ENCODE data around the gene ZNF423. TPM values are rescaled to one million over a fixed set of nuclear protein-coding genes. Genes with fewer than 3 reads are reported as not detected.

Gene ZNF423
- total RNA-seq, 2 experiments from 2014 or later = not detected

DNA sequence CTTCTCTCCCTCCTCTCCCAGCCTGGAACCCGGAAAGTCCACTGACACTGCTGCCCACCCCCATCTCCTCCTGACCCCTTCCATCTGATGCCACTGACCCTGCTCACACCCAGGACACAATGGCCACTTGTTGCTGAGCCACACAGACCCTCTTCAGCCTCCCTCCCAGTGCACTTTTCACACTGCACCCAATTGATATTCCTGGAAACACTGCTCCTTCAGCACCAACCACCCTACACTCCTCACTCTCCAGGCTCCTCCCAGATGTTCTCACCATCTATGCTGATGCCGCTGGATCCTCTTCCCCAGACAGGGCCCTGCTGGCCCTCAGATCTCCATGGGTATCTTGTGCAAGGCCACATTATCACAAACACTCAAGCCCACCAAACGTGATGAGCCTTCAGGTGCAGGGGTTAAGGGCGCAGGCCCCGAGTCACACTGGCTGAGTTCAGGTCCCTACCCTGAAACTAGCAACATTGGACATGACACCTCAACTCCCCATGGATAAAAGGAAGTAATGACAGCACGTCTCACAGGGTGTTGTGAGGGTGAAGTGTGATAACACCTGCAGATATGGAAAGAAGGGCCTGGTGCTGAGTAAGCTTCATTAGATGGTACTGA, 238.1 kb downstream of the ZNF423 start:
- POLR2A ChIA-PET = no interaction called here
- Mint-ChIP-seq H3K9me3 (ENCODE audit: low read depth) (no peaks in the 10 kb centered on the region), H3K4me3 (no peak overlapping the region), H3K27me3 (no peaks in the 10 kb centered on the region), H3K36me3 (ENCODE audit: low read depth) (no peaks in the 10 kb centered on the region), H3K27ac (no peak overlapping the region), H3K4me1 (no peaks in the 10 kb centered on the region)
- DNase-seq (no peak), ATAC-seq (no peak)
- CTCF ChIA-PET = no interaction called here
- intact Hi-C loops (cut with DNase I, micrococcal nuclease) = no loop called here

DNA sequence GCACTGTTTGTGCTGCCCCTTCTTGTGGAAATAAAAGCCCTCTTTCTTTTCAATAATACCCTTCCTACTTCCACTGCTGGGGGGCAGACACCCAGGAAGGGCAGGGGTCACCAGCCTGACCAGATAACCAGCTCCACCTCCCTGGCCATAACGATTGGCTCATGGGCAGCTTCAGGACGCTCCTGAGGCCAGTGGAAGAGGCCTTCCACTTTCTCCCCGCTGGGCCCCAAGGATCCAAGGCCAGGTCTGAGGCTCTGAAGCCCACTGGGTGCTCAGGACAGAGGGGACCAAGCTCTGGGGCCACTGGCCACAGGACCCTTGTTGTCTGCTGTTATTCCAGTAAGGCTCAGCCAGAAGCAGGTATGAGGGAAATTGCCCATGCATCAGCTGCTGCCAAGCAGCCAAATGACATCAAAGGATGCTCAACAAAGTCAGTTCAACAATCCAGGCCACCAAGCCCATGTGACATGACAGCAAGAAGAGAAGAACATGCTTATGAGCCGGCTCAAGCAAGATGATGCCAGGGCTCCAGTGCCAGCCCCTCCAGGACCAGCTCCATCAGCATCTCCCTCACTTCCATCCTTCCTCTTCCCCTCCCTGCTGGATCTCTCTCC, 238.8 kb downstream of the ZNF423 start:
- H3K4me3 Mint-ChIP-seq = no peak overlapping the region
- DNase-seq (no peak), ATAC-seq (no peak)
- POLR2A ChIA-PET = no interaction called here
- H3K27me3 Mint-ChIP-seq = no peaks in the 10 kb centered on the region
- CTCF ChIA-PET = no interaction called here
- H3K36me3 Mint-ChIP-seq (ENCODE audit: low read depth) = no peaks in the 10 kb centered on the region
- H3K4me1 Mint-ChIP-seq = no peaks in the 10 kb centered on the region
- intact Hi-C loops (cut with DNase I, micrococcal nuclease) = no loop called here
- no peak overlapping the region for H3K27ac Mint-ChIP-seq
- no peaks in the 10 kb centered on the region for H3K9me3 Mint-ChIP-seq (ENCODE audit: low read depth)

DNA sequence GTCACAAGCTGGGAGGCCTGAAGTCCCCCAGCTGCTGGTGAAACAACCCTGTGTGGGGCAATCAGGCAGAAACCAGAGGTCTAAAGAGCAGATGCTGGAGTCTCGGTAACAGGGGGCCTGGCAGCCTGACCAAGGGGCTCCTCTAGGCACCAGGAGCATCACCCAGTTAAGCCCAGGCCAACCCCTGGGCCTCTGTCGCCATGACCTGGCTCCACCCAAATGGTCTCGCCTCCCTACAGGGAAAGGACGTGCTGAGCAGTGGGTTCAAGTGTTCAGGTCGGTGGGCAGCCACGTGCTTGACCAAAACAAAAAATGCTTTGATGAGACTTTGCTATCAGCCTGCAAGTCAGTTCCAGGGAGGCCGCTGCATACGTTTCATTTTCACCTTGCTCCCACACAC, 240.3 kb downstream of the ZNF423 start:
- POLR2A ChIA-PET = no interaction called here
- H3K27me3 Mint-ChIP-seq = no peaks in the 10 kb centered on the region
- H3K4me1 Mint-ChIP-seq = no peaks in the 10 kb centered on the region
- H3K27ac Mint-ChIP-seq = no peak overlapping the region
- H3K4me3 Mint-ChIP-seq = no peak overlapping the region
- no peak for DNase-seq
- no peak for ATAC-seq
- intact Hi-C loops (cut with DNase I, micrococcal nuclease) = no loop called here
- H3K36me3 Mint-ChIP-seq (ENCODE audit: low read depth) = no peaks in the 10 kb centered on the region
- no peaks in the 10 kb centered on the region for H3K9me3 Mint-ChIP-seq (ENCODE audit: low read depth)
- CTCF ChIA-PET = no interaction called here

DNA sequence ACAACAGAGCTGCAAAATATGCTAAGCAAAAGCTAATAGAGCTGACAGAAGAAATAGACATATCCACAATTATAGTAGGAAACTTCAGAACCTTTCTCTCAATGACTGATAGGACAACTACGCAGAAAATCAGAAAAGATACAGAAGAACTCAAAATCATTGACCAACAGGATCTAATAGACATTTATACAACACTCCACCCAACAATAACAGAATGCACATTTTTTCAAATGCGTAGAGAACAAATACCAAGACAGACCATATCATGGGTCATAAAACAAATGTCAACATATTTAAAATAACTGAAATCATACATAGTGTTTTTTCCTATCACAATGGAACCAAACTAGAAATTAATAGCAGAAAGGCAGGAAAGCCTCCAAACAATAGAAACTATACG, 244.9 kb downstream of the ZNF423 start:
- Mint-ChIP-seq H3K9me3 (ENCODE audit: low read depth) (no peaks in the 10 kb centered on the region), H3K36me3 (ENCODE audit: low read depth) (no peaks in the 10 kb centered on the region), H3K27me3 (peaks cover 4% of the 10 kb centered on the region), H3K27ac (no peak overlapping the region), H3K4me1 (no peaks in the 10 kb centered on the region), H3K4me3 (no peak overlapping the region)
- ATAC-seq (no peak), DNase-seq (no peak)
- ChIA-PET CTCF (interaction anchor here (1.0 kb wide), 1 partner anchor 14 kb away, joined by 3 read pairs; no protein-coding TSS in a partner anchor), POLR2A (interaction anchor here (0.6 kb wide), 1 partner anchor 154 kb away, joined by 6 read pairs; no protein-coding TSS in a partner anchor)
- intact Hi-C loops (cut with DNase I, micrococcal nuclease) = no loop called here

DNA sequence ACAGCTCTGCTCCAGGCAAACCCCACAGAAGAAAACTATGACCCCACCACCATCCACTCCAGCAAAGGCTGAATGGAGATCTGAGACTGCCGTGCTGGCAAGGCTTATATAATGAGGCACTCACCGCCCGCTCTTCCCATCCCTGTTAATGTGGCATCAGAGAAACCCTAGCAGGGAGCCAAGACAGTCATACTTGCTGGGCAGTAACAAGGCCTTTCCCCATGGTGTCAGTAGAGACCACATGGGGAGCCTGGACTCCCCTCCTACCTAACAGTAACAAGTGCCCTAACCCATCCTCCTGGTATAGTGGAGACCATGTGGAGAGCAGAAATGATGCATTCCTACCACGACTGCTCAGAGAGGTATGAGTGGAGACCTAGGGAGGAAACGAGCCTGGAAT, 247.1 kb downstream of the ZNF423 start:
- Mint-ChIP-seq H3K4me3 (no peak overlapping the region), H3K27ac (no peak overlapping the region), H3K4me1 (no peaks in the 10 kb centered on the region), H3K27me3 (peaks cover 4% of the 10 kb centered on the region), H3K36me3 (ENCODE audit: low read depth) (no peaks in the 10 kb centered on the region), H3K9me3 (ENCODE audit: low read depth) (no peaks in the 10 kb centered on the region)
- intact Hi-C loops (cut with DNase I, micrococcal nuclease) = no loop called here
- ATAC-seq (no peak), DNase-seq (no peak)
- ChIA-PET CTCF (no interaction called here), POLR2A (no interaction called here)

DNA sequence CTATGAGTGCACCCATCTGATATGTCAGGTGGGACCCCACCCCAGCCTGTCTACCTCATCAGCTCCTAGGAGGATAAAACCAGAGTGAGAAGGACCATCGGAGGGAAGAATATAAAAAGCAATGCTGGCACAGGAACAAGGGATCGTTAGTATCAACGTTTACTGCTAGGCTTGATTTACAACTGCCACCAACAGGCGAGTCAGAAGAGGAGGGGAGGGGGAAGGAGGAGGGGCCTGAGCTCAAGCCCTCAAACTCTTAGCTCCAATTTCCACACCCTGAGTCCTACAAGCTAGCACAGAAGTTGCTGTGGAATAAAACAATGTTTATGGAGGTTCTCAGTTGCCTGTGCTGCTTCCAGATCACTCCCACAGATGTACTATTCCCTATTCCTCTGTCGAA, 247.8 kb downstream of the ZNF423 start:
- ATAC-seq = no peak
- H3K27me3 Mint-ChIP-seq = peaks cover 4% of the 10 kb centered on the region
- no peak for DNase-seq
- no peak overlapping the region for H3K27ac Mint-ChIP-seq
- H3K36me3 Mint-ChIP-seq (ENCODE audit: low read depth) = no peaks in the 10 kb centered on the region
- H3K4me1 Mint-ChIP-seq = no peaks in the 10 kb centered on the region
- ChIA-PET CTCF (interaction anchor here (0.6 to 1.1 kb wide), 2 partner anchors 160 to 242 kb away, joined by 3 to 4 read pairs; no protein-coding TSS in a partner anchor), POLR2A (no interaction called here)
- H3K9me3 Mint-ChIP-seq (ENCODE audit: low read depth) = no peaks in the 10 kb centered on the region
- intact Hi-C loops (cut with DNase I, micrococcal nuclease) = no loop called here
- no peak overlapping the region for H3K4me3 Mint-ChIP-seq

DNA sequence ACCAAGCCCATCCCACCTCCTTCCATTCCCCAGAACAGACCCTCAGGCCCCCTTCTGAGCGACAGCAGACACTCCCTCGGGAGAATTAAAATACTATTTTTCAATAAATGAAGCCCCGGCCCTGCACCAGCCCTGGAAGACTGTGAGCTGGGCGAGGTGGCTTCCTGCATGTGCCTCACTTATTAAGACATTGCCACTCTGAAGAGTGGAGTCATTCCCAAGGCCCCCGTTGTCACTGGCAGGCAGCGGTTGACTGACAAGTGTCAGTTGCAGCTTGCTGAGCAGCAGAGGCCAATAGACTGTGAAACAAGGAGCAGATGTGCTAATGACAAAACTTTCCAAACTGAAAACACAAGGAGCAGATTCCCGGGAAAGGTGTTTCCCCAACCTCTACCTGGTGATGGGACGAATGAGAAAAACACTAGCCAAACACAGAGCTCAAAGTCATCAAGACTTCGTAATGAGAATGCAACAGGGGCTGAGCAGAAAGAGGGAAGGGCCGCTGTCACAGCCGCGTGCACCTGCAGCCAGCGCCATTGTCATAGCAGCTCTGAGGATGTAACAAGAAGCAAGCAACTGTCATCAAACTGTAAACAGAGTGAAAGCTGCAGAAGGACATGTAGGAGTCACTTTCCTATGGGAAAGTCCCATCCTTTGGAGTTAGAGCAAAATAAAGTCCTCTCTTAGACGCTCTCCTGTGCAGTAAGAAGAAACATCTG, 250.2 kb downstream of the ZNF423 start:
- CTCF ChIA-PET = interaction anchor here (1.5 kb wide), 1 partner anchor 13 kb away, joined by 6 read pairs; no protein-coding TSS in a partner anchor
- no peak overlapping the region for H3K27ac Mint-ChIP-seq
- ATAC-seq (no peak), DNase-seq (no peak)
- no peak overlapping the region for H3K4me3 Mint-ChIP-seq
- H3K27me3 Mint-ChIP-seq = peaks cover 4% of the 10 kb centered on the region
- no peaks in the 10 kb centered on the region for H3K9me3 Mint-ChIP-seq (ENCODE audit: low read depth)
- no peaks in the 10 kb centered on the region for H3K36me3 Mint-ChIP-seq (ENCODE audit: low read depth)
- POLR2A ChIA-PET = no interaction called here
- H3K4me1 Mint-ChIP-seq = no peaks in the 10 kb centered on the region
- intact Hi-C loops (cut with DNase I, micrococcal nuclease) = no loop called here

DNA sequence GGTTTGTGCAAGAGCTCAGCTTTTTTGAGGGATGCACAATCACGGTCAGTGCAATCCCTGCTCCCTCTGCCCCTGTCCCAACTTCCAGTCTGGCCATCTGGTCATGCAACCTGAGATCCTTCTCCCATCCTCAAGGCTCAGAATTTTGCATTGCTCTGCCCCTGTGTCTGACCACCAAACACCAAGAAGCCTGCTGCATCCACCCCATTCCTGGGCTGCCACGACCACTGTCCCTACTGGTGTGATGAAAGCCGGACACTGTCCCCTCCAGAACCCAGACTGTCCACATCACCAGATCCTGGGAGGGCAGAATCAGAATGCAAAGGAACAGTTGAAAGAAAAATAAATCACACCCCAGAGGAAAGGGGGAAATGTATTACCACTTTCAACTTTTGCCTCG, 251.3 kb downstream of the ZNF423 start:
- Mint-ChIP-seq H3K4me3 (no peak overlapping the region), H3K9me3 (ENCODE audit: low read depth) (no peaks in the 10 kb centered on the region), H3K36me3 (ENCODE audit: low read depth) (no peaks in the 10 kb centered on the region), H3K27ac (no peak overlapping the region), H3K27me3 (peaks cover 4% of the 10 kb centered on the region), H3K4me1 (no peaks in the 10 kb centered on the region)
- ChIA-PET CTCF (interaction anchor here (1.5 kb wide), 1 partner anchor 12 kb away, joined by 6 read pairs; no protein-coding TSS in a partner anchor), POLR2A (no interaction called here)
- DNase-seq = no peak
- ATAC-seq = no peak
- intact Hi-C loops (cut with DNase I, micrococcal nuclease) = no loop called here

DNA sequence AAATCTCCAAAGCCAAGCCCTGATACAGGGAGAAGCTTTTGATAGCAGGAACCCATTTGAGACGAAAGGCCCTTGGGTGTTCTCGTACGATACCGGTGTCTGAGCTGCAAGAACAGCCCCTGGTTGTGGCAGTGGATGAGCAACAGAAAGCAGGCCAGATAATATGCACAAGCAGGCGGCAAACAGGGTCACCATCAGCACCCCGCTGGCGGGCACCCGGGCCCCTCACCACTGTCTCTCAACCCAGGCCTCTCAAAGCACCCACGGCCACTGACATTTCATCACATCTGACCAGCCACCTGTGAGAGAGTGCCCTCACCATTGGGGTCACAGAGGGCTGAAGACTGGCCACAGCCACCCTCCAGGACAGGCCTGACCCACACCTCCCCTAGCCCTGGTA, 252.0 kb downstream of the ZNF423 start:
- no peak for DNase-seq
- H3K27me3 Mint-ChIP-seq = peaks cover 2% of the 10 kb centered on the region
- ChIA-PET POLR2A (no interaction called here), CTCF (no interaction called here)
- no peak overlapping the region for H3K27ac Mint-ChIP-seq
- no peaks in the 10 kb centered on the region for H3K36me3 Mint-ChIP-seq (ENCODE audit: low read depth)
- ATAC-seq = no peak
- no peak overlapping the region for H3K4me3 Mint-ChIP-seq
- H3K9me3 Mint-ChIP-seq (ENCODE audit: low read depth) = no peaks in the 10 kb centered on the region
- no peaks in the 10 kb centered on the region for H3K4me1 Mint-ChIP-seq
- intact Hi-C loops (cut with DNase I, micrococcal nuclease) = no loop called here

DNA sequence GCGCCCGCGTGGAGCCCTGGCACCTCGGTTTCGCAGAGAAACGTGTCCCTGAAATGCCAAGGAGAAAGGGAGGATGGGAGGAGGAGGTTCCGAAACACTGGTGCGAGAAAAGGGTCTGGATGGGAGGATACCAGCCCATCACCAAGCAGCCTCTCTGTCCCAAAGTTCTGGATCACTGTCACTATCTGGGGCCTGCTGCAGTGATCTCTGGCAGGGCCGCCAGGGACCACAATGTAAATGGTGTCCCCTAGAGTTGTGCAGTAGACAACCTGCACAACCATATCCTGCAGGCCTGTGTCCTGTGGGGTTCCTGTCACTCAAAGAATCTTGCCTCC, 253.0 kb downstream of the ZNF423 start:
- Mint-ChIP-seq H3K27ac (no peak overlapping the region), H3K36me3 (ENCODE audit: low read depth) (no peaks in the 10 kb centered on the region), H3K4me3 (no peak overlapping the region), H3K9me3 (ENCODE audit: low read depth) (no peaks in the 10 kb centered on the region), H3K4me1 (no peaks in the 10 kb centered on the region), H3K27me3 (no peaks in the 10 kb centered on the region)
- no peak for ATAC-seq
- intact Hi-C loops (cut with DNase I, micrococcal nuclease) = no loop called here
- DNase-seq = no peak
- ChIA-PET CTCF (interaction anchor here (1.3 kb wide), 1 partner anchor 14 kb away, joined by 3 read pairs; no protein-coding TSS in a partner anchor), POLR2A (no interaction called here)

DNA sequence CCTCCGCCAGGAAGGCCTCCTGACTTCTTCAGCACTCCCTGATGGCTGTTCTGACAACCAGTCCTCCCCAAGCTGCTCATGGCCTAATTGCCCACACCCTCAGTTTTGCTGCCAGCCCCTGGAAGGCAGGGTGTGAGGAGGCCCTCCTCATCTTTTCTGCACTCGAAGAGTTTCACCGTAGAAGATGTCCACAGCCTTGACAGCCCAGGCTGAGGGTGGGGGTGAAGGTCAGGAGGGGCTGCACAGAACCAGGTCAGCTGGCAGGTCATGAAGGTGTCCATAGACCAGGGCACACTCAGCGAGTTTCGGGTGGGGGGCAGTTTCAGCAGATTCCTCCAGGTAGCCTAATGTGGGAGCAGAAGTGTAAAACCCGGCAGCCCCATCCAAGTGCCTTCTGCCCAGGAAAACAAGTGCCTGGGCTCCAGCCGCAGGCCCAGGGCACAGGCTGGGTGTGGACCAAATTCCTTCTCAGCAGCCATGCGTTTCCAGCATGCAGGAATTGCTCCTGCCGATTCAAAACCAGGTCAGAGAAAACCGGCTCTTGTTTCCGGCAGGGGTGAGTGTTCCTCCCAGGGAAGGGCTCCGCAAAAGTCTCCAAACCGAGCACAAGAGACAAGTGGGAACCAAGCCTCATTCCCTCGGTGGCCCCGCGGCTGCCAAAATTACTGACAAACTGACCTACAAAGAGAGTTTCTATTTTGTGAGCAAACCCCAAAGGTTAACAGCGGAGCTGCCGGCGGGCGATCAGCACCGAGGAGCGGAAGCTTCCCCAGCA, 253.5 kb downstream of the ZNF423 start:
- no peaks in the 10 kb centered on the region for H3K9me3 Mint-ChIP-seq (ENCODE audit: low read depth)

More for the DNA sequence above, 253.5 kb downstream of the ZNF423 start:
- intact Hi-C loops (cut with DNase I, micrococcal nuclease) = no loop called here
- H3K4me3 Mint-ChIP-seq = no peak overlapping the region
- CTCF ChIA-PET = interaction anchor here (1.3 kb wide), 1 partner anchor 14 kb away, joined by 3 read pairs; no protein-coding TSS in a partner anchor
- POLR2A ChIA-PET = no interaction called here
- no peaks in the 10 kb centered on the region for H3K36me3 Mint-ChIP-seq (ENCODE audit: low read depth)
- DNase-seq (no peak), ATAC-seq (no peak)
- no peak overlapping the region for H3K27ac Mint-ChIP-seq
- H3K4me1 Mint-ChIP-seq = no peaks in the 10 kb centered on the region
- no peaks in the 10 kb centered on the region for H3K27me3 Mint-ChIP-seq

Data from activated CD4-positive, alpha-beta T cell treated with anti-CD3 and anti-CD28 coated beads for 36 hours (primary cell).